Measurements from ENCODE around the gene MMP23B. TPM values are rescaled to one million over a fixed set of nuclear protein-coding genes. Genes with fewer than 3 reads are reported as not detected.
"Not testable (repeated sequence)": the region's sequence is repeated elsewhere in the genome, so short reads cannot be mapped to it uniquely, and the experiment has no call there.

Gene MMP23B
- polyA plus RNA-seq, 2 of the 4 experiments (the other 2 are of a cell fraction) = 1.0 TPM; not detected in 1

DNA sequence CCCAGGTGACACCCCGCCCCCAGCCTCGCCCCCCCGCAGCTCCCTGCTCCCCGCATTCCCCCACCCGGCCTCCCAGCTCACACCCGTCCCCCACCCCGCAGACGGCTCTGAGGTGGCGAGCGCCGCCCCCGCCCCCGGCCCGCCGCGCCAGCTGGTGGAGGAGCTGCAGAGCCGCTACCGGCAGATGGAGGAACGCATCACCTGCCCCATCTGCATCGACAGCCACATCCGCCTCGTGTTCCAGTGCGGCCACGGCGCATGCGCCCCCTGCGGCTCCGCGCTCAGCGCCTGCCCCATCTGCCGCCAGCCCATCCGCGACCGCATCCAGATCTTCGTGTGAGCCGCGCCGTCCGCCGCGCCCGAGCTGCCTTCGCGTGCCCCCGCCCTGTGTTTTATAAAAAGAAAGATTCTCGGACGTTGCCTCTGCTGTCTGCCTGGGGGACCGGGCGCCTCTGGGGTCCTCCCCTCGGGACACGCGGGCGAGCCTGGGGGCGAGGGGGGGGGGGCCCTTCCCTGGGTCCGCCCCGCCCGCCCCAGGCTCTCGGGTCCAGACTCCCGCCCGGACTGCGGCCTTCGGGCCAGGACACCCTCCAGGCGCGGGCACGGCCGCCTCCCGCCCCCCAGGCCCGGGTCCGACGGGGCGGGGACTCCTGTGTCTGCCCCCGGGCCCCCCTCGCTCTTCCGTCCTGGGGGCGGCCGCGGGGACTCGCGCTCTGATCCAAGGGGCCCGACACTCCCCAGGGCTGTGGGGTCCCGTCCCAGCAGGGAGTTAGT lies 1.6 kb upstream of the MMP23B start:
- DNase-seq (ENCODE audit: low read depth in 1 of 2, low spot score in 1 of 2) = no peak
- H3K9me3 ChIP-seq = no peaks in the 10 kb centered on the region
- no peak for TF ChIP-seq ZSCAN20 (CRISPR knock-in tag; IDR thresholded peaks at IDR 0.05)
- TF ChIP-seq POLR2A (IDR thresholded peaks at IDR 0.05; ENCODE audit: low read length) = no peak
- no peak for TF ChIP-seq ELK1 (IDR thresholded peaks at IDR 0.05; ENCODE audit: low read depth, low read length)
- TF ChIP-seq, protein P1, sequence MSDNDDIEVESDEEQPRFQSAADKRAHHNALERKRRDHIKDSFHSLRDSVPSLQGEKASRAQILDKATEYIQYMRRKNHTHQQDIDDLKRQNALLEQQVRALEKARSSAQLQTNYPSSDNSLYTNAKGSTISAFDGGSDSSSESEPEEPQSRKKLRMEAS (IDR thresholded peaks at IDR 0.05) = no peak
- TF ChIP-seq RCOR1 (IDR thresholded peaks at IDR 0.05; ENCODE audit: low read depth, low read length) = no peak
- no peak for TF ChIP-seq SMC3 (IDR thresholded peaks at IDR 0.05)
- no peak for TF ChIP-seq SREBF2 (IDR thresholded peaks at IDR 0.05)
- TF ChIP-seq JUN (IDR thresholded peaks at IDR 0.05) = no peak
- TF ChIP-seq ZNF302 (CRISPR knock-in tag; IDR thresholded peaks at IDR 0.05) = no peak
- TF ChIP-seq EHMT2 (IDR thresholded peaks at IDR 0.05; ENCODE audit: low read depth) = no peak
- TF ChIP-seq MYC (IDR thresholded peaks at IDR 0.05; ENCODE audit: borderline replicate concordance, low read length) = no peak
- no peak for TF ChIP-seq HOXB13 (CRISPR knock-in tag; IDR thresholded peaks at IDR 0.05; ENCODE audit: low read depth)
- TF ChIP-seq POLR2AphosphoS2 (conservative IDR thresholded peaks at IDR 0.05; ENCODE audit: low read length) = no peak
- no peak for TF ChIP-seq JUNB (IDR thresholded peaks at IDR 0.05)
- TF ChIP-seq TP53 (CRISPR knock-in tag; IDR thresholded peaks at IDR 0.05) = no peak
- TF ChIP-seq NPAS2 (CRISPR knock-in tag; IDR thresholded peaks at IDR 0.05; ENCODE audit: borderline replicate concordance) = no peak
- no peak for TF ChIP-seq TFCP2L1 (CRISPR knock-in tag; IDR thresholded peaks at IDR 0.05)
- no peak for TF ChIP-seq CHD2 (IDR thresholded peaks at IDR 0.05; ENCODE audit: low read length, partially characterized antibody)
- TF ChIP-seq CTCF (IDR thresholded peaks at IDR 0.05) = no peak
- TF ChIP-seq NFE2L2 (conservative IDR thresholded peaks at IDR 0.05; ENCODE audit: low read length) = no peak
- ATAC-seq = no peak
- no peak overlapping the region for H3K27ac ChIP-seq
- WGBS (ENCODE audit: missing lambda C conversion rate) = 100% methylated on average over 7 of the region's 81 CpGs
- ChIA-PET POLR2A (no interaction called here), CTCF (no interaction called here)
- no peaks in the 10 kb centered on the region for H3K4me1 ChIP-seq
- no peak for FAIRE-seq
- H3K4me3 ChIP-seq = no peak overlapping the region
- no peak overlapping the region for H3K4me2 ChIP-seq

DNA sequence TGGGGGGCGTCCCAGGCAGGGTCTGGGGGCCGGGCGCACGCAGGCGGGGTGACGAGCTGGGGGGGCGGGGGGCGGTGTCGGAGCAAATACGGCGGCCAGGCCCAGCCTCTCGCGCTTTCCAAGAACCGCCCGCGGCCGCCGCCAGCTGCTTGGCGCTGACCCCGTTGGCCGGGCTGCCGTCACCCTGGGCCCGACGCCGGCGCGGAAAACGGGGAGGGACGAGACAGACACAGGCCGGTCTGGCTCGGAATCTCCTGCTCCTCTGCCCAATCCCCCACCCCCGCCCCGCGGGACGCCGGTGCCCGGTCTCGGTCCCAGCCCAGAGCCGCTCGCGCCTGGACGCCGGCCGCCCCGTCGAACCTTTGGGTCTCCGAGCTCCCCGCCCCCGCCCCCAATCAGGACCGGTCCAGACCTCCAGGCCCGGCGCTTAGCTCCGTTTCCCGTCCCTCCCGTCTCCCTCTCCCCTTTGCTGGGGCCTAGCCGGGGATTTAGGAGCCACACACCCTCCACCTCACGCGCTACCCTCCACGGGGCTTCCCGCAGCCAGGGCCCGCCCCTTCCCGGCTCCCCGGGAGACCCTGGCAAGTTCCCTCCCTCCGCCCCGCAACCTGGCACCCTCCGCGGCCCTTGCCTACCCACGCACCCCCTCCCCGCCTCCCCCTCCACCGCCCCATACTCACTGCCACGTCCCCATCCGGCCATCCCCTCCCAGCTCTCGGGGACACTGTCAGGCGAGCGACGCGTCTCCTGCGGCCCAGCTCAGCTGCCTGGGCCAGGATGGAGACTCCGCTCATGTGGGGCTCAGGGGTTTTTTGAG lies 800 bp upstream of the MMP23B start:
- H3K27ac ChIP-seq = no peak overlapping the region
- no peaks in the 10 kb centered on the region for H3K9me3 ChIP-seq
- DNase-seq (ENCODE audit: low read depth in 1 of 2, low spot score in 1 of 2) (no peak), ATAC-seq (no peak), FAIRE-seq (no peak)
- no peaks in the 10 kb centered on the region for H3K4me1 ChIP-seq
- 90% methylated on average over 9 of the region's 79 CpGs for WGBS (ENCODE audit: missing lambda C conversion rate)
- H3K4me2 ChIP-seq = no peak overlapping the region
- no peak overlapping the region for H3K4me3 ChIP-seq
- no peak for TF ChIP-seq KDM5A (IDR thresholded peaks at IDR 0.05)
- no peak for TF ChIP-seq ATOH8 (CRISPR knock-in tag; IDR thresholded peaks at IDR 0.05; ENCODE audit: low read depth)
- TF ChIP-seq FOXS1 (CRISPR knock-in tag; IDR thresholded peaks at IDR 0.05) = no peak
- no peak for TF ChIP-seq NFE2L2 (conservative IDR thresholded peaks at IDR 0.05; ENCODE audit: low read length)
- TF ChIP-seq, protein P2, sequence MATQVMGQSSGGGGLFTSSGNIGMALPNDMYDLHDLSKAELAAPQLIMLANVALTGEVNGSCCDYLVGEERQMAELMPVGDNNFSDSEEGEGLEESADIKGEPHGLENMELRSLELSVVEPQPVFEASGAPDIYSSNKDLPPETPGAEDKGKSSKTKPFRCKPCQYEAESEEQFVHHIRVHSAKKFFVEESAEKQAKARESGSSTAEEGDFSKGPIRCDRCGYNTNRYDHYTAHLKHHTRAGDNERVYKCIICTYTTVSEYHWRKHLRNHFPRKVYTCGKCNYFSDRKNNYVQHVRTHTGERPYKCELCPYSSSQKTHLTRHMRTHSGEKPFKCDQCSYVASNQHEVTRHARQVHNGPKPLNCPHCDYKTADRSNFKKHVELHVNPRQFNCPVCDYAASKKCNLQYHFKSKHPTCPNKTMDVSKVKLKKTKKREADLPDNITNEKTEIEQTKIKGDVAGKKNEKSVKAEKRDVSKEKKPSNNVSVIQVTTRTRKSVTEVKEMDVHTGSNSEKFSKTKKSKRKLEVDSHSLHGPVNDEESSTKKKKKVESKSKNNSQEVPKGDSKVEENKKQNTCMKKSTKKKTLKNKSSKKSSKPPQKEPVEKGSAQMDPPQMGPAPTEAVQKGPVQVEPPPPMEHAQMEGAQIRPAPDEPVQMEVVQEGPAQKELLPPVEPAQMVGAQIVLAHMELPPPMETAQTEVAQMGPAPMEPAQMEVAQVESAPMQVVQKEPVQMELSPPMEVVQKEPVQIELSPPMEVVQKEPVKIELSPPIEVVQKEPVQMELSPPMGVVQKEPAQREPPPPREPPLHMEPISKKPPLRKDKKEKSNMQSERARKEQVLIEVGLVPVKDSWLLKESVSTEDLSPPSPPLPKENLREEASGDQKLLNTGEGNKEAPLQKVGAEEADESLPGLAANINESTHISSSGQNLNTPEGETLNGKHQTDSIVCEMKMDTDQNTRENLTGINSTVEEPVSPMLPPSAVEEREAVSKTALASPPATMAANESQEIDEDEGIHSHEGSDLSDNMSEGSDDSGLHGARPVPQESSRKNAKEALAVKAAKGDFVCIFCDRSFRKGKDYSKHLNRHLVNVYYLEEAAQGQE (IDR thresholded peaks at IDR 0.05) = no peak
- ChIA-PET POLR2A (no interaction called here), CTCF (no interaction called here)

GRCh38 chr1:1633409-1633808 lies 1.4 kb downstream of the MMP23B start:
- H3K9me3 ChIP-seq; H3K27ac ChIP-seq; ATAC-seq; CTCF ChIA-PET; H3K4me2 ChIP-seq; H3K4me3 ChIP-seq; DNase-seq (ENCODE audit: low read depth in 1 of 2, low spot score in 1 of 2); POLR2A ChIA-PET; H3K4me1 ChIP-seq; FAIRE-seq: not testable (repeated sequence)
- WGBS (ENCODE audit: missing lambda C conversion rate) = no CpG with 5 or more reads among the region's 35 CpGs
